HepG2 (cell line): ENCODE data around the gene AEN. TPM values are rescaled to one million over a fixed set of nuclear protein-coding genes. Genes with fewer than 3 reads are reported as not detected.

ENCODE experiments used
- CHCHD3 ChIP-seq: sonication (generic); formaldehyde crosslinking; IDR thresholded peaks from 2 replicates; pipeline ENCODE4 v1.8.0; 2022; ENCODE audit warnings: mild to moderate bottlenecking, missing genetic modification reagents, moderate library complexity
- CREB3 ChIP-seq: sonication (generic); formaldehyde crosslinking; IDR thresholded peaks from 2 replicates; pipeline ENCODE4 v1.5.0; 2020; ENCODE audit warnings: missing genetic modification reagents
- IRF9 ChIP-seq: sonication (generic); formaldehyde crosslinking; IDR thresholded peaks from 2 replicates; pipeline ENCODE4 v1.8.0; 2022; ENCODE audit warnings: missing genetic modification reagents, mild to moderate bottlenecking, borderline replicate concordance
- MTERF4 ChIP-seq: sonication (generic); formaldehyde crosslinking; IDR thresholded peaks from 2 replicates; pipeline ENCODE4 v1.8.0; 2023; ENCODE audit warnings: mild to moderate bottlenecking, missing genetic modification reagents
- PHF20 ChIP-seq: sonication (generic); formaldehyde crosslinking; IDR thresholded peaks from 2 replicates; pipeline ENCODE4 v1.5.0; 2020; ENCODE audit warnings: mild to moderate bottlenecking, missing genetic modification reagents
- ZBTB38 ChIP-seq: sonication (generic); formaldehyde crosslinking; IDR thresholded peaks from 2 replicates; pipeline ENCODE4 v1.5.1; 2020; ENCODE audit warnings: mild to moderate bottlenecking, missing genetic modification reagents
- ZNF17 ChIP-seq: sonication (generic); formaldehyde crosslinking; IDR thresholded peaks from 2 replicates; pipeline ENCODE4 v1.5.0; 2020; ENCODE audit warnings: mild to moderate bottlenecking, missing genetic modification reagents
- ZNF646 ChIP-seq: sonication (generic); formaldehyde crosslinking; IDR thresholded peaks from 2 replicates; pipeline ENCODE4 v1.9.0; 2021; ENCODE audit warnings: mild to moderate bottlenecking, missing genetic modification reagents
- ZNF687 ChIP-seq: sonication (generic); formaldehyde crosslinking; IDR thresholded peaks from 2 replicates; pipeline ENCODE4 v1.5.1; 2020; ENCODE audit warnings: mild to moderate bottlenecking, missing genetic modification reagents, moderate library complexity
- ZNF710 ChIP-seq: sonication (generic); formaldehyde crosslinking; IDR thresholded peaks from 2 replicates; pipeline ENCODE4 v1.5.0; 2020; ENCODE audit warnings: mild to moderate bottlenecking, missing genetic modification reagents, borderline replicate concordance
- polyA plus RNA-seq, 8 experiments: library from polyadenylated mRNA; depleted of rRNA in 3 of 8; stranded (reverse) in 7 of 8; unstranded in 1 of 8; fragments of >200 nt; fragmentation: Illumina TruSeq in 4 of 8; extraction: Trizol in 4 of 8; gene quantifications; 2 replicates each; pipeline versions ENCODE4 v1.2.1 to v1.2.3, GENCODE V29; 2011 to 2016; ENCODE audit warnings: low read depth in 4 of 8, missing spikeins in 1 of 8, mixed read lengths in 1 of 8; ENCODE audit not compliant: insufficient read depth in 1 of 8
- total RNA-seq, 5 experiments: library from RNA; depleted of rRNA; stranded (reverse); fragments of >200 nt; fragmentation: Illumina TruSeq; extraction: Trizol; gene quantifications; 2 replicates each; pipeline ENCODE4 v1.2.3, GENCODE V29; 2016; ENCODE audit warnings: low read depth in 1 of 5

AEN gene
- total and polyA plus RNA-seq, 2 of the 13 experiments (the other 11 are each of a cell fraction or from before 2014, with no cell fraction given): 51.3 to 118 TPM

GRCh38 chr15:88605189-88606069, 15.7 kb upstream of the AEN start (continued):
- no peak for TF ChIP-seq ZNF646 (CRISPR knock-in tag)
- no peak for TF ChIP-seq PHF20 (CRISPR knock-in tag)
- no peak for TF ChIP-seq ZBTB38 (CRISPR knock-in tag)
- TF ChIP-seq CREB3 (CRISPR knock-in tag): no peak
- peak; percentile 54 for TF ChIP-seq ZNF687
- TF ChIP-seq CHCHD3 (CRISPR knock-in tag): no peak
- TF ChIP-seq IRF9: 0 out of 2 replicates have a peak, but pooled peaks have one; percentile 32
- TF ChIP-seq ZNF710 (CRISPR knock-in tag): no peak
- no peak for TF ChIP-seq ZNF17 (CRISPR knock-in tag)
- TF ChIP-seq MTERF4 (CRISPR knock-in tag): no peak
